GM12864 (cell line): Measurements from ENCODE around the gene DLGAP1.

ENCODE experiments used
- DNase-seq: peaks from one replicate; pipeline ENCODE4 v3.0.0-alpha.2; 2011; ENCODE audit warnings: low read depth
- H3K4me3 ChIP-seq: 2 replicates; pipeline ENCODE4 v1.5.1; 2011; ENCODE audit warnings: mild to moderate bottlenecking, low read depth, low read length, control low read depth
- CTCF ChIP-seq: IDR thresholded peaks from 2 replicates; pipeline ENCODE4 v1.5.1; 2011; ENCODE audit warnings: low read depth, mild to moderate bottlenecking, moderate library complexity, low read length, control low read depth, inconsistent platforms; ENCODE audit errors: missing control alignments

DLGAP1 gene

DNA sequence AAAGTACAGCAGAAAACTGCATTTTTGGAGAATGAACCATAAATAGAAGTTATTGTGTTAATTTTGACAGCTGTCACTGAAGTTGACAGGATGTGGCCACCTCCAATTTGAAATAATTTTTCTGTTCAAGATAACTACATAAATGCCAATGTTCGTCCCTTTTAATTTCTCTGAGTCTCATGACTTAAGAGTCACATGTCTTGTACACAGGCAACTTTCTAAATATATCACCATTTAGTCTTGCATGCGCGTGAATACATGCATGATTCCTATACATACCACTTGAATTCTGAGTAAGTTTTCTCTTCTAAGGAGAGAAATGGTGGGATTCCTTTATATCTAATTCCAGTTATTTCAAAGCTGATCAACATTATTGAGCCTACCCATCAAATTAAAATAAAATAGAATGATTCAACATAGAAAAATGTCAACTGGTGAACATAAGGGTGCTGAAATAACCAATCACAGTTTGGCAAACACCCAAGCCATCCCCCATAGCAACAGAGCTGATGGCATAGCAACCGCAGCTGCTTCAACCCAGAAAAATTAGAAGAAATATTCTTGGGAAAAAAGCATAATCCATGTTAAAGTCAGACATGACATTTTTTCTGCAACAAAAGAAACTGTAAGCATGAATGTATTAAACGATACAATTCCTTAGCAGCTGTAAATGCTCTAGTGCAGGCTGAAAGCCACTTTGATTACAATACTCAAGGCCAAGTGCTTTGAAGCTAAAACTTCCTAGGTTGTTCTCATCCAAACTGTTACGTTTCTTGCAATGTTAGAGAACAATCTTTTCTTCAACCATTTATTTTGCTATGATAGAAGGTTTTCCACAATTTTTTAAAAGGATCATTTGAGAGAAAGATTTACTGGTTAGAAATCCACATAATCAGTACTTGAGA lies 282.7 kb downstream of the DLGAP1 start:
- no peak for TF ChIP-seq CTCF
- H3K4me3 ChIP-seq, result no peak overlapping the region
- no peak for DNase-seq

GRCh38 chr18:4157352-4157751 lies 297.8 kb downstream of the DLGAP1 start:
- no peak for TF ChIP-seq CTCF
- no peak for DNase-seq
- no peak overlapping the region for H3K4me3 ChIP-seq

DNA sequence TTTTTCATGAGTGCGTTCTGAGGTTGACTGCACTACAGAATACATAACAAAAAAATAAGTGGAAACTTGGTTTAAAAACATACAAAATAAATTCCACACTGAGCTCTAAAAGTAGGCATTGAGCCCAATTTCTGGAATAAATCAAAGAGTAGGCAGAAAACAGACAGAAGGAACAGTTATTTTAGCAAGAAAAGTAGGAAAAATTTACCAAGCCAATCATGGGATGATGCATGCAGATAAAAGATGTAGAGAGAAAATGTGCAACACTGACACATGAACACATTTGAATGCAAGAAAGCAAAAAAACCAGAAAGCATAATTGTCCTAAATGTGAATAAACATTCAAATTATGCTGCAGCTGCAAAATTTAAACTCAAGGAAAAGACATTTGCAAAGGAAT lies 308.3 kb downstream of the DLGAP1 start:
- H3K4me3 ChIP-seq, result no peak overlapping the region
- DNase-seq, result no peak
- no peak for TF ChIP-seq CTCF

DNA sequence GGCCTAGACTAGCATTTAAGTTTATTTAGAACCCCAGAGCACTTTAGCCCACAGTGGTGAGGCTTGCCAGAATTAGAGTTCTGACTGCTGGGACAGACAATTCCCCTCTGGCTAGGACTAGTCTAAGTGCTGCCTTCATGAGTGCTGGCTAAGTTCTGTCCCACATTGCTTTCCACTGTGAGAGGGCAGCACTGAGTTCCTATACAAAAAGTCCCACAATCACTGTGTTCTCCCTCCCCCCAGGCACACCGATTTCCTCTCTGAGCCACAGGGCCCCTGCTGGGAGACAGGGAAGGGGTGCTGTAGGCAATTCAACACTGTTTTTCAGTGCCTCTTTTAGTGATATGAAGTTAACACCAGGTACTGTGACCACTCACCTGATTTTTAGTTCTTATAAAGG lies 310.9 kb downstream of the DLGAP1 start:
- TF ChIP-seq CTCF, result no peak
- H3K4me3 ChIP-seq, result no peak overlapping the region

GRCh38 chr18:4143585-4143984 lies 311.5 kb downstream of the DLGAP1 start:
- TF ChIP-seq CTCF, result no peak
- H3K4me3 ChIP-seq, result no peak overlapping the region
- no peak for DNase-seq

More for the DNA sequence above, 310.9 kb downstream of the DLGAP1 start:
- DNase-seq, result no peak

DNA sequence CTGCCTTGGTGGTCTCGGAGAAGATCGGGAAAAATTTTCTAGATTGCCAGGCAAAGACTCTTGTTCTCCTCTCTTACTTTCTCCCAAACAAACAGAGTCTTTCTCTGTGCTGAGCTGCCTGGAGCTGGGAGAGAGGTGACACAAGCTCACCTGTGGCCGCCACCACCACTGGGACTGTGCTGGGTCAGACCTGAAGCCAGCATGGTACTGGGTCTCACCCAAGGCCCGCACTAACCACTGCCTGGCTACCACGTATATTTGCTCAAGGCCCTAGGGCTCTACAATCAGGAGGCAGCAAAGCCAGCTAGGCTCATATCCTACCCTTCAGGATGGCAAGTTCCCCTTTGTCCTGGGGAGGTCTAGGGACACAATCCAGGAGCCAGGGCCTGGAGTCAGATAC lies 312.2 kb downstream of the DLGAP1 start:
- H3K4me3 ChIP-seq, result no peak overlapping the region
- no peak for DNase-seq
- TF ChIP-seq CTCF, result no peak

DNA sequence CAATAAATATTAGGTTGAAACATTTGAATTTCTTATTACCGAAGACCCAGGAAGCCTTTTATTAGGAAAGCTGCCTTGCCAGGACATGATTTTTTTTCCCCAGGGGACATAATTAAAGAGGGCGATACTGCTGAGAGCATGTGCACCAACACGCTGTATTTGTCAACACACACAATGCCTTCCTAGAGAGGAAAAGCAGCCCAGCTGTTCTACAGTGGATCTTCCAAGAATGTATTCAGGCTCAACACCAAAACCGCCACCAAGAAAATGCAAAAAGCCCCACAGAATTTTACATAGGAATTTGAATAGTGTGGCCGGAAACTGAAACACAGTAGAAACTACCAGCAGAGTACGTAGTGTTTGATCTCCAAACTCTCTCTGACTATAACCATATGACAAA lies 320.4 kb downstream of the DLGAP1 start:
- DNase-seq, result no peak
- TF ChIP-seq CTCF, result no peak
- no peak overlapping the region for H3K4me3 ChIP-seq
